ENCODE results near the gene SHMT2.

Gene SHMT2

DNA sequence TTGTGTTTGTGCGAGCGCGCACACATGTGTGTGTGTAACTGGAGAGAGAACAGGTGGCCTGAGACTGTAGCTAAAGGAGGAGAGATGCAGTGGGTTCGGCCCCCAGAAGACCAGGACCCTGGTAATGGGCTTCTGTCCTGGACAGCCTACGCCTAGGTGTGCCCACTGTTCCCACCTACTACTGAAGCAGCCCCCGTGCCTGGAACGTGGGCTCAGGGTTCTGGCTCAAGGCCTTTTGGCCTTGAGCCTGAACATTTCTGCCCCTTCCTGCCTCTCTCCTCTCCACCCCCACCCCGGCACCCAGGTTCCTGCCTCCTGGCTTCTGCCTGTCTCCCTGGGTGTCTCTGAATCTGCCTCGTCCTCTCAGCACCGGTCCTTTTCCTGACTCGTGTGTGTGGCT, 14.4 kb upstream of the SHMT2 start:
- DNase-seq (ENCODE audit: low spot score): no peak

DNA sequence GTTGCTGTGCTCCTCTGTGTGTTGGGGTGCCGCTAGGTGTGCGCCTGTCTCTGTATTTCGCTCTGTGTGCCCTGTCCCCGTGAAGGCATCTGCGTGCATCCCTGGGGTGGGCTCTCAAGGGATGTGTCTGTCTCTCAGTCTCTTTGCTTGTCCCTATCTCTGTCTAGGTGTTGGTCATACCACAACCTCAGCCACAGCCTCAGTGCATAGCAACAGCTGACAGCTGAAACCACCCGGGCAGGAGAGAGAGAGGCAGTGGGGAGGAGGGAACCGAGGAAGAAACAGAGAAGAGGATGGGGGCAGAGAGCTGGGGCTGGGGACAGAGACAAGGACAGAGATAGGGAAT, 13.9 kb upstream of the SHMT2 start:
- DNase-seq (ENCODE audit: low spot score): peak; percentile 38

DNA sequence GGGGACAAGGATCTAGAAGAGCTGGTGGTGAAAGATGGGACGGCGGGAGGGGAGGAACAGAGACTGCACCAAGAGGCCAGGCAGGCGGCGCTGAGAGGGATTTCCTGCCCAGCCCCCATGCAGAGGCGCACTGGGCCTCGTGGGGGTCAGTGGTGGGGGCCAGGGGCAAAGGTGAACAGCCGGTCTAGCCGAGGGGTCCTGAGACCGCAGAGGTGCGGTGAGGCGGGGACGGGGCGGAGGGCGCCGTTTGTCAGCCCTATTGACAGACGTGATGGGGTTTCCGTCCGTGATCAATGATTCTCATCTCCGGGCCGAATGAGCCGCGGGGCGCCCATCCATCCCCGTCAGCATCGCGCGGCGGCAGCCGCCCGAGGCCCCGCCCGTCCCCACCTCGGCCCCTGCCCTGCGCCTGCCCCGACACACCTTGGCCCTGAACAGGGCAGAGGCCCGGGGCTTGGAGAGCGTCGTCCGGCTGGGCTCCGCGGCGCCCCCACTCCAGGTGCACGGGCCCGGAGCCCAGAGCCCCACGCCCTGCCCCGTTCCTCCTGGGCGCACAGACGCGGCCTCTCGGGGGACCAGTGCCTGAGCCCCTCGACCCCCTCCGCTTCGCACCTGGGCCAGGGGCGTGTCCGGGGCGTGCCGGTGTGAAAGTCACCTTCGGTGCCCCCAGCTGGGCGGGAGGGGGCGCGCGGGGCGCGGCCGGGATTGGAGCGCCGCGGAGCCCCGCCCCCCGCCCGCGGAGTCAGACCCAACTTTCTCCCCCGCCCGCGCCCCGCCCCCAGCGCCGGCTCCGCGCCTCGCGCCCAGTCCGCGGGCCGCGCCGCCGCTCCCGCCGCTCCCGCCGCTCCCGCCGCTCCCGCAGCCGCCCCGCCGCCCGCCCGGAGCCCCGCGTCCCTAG, 13.2 kb upstream of the SHMT2 start, which contains the start of gene NXPH4:
Gene NXPH4 (plus strand): TSS at position 781 of the 898 bp plus-strand sequence. CDS start 176 bp downstream, outside the sequence.
- no peak for DNase-seq (ENCODE audit: low spot score)

DNA sequence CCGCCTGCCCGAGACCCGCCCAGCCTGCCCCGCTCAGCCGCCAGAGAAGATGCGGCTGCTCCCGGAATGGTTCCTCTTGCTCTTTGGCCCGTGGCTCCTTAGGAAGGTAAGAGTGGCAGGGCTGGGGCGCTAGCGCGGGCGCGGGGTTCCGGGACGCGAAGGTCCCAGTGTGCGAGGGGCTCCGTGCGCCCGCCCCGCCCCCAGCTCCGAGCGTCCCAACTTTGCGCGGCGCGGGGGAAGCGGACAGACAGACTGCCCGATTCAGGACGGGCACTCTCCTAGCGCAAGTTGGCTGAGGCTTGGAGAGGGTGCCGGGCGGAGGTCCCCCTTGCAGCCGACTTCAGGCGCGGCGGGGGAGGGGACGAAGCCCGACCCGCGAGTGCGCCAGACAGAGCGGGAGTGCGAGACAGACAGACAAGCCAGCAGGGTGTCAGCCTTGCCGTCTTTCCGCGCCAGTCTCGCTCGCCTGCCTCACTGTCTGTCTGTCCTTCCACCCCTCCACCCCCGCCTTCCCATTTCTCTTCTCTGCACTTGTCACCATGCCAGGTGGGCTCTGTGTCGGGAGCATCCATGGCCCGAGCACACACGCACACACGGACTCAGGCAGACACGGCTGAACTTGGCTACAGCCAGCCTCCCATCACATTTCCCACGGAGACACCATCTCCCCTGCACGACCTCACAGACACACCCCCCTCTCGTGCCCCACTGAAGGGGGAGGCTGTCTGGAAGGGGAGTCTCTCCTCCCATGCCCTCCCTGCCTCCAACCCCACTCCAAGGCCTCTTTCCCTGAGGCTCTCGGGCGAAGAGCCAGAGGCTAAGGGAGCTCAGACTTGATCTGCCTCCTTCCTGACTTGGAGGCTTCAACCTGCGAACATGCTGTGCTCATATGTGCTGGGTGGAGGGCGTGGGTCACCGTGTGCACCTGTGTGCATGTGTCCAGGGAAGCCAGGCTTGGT, 12.3 kb upstream of the SHMT2 start:
- no peak for DNase-seq (ENCODE audit: low spot score)

DNA sequence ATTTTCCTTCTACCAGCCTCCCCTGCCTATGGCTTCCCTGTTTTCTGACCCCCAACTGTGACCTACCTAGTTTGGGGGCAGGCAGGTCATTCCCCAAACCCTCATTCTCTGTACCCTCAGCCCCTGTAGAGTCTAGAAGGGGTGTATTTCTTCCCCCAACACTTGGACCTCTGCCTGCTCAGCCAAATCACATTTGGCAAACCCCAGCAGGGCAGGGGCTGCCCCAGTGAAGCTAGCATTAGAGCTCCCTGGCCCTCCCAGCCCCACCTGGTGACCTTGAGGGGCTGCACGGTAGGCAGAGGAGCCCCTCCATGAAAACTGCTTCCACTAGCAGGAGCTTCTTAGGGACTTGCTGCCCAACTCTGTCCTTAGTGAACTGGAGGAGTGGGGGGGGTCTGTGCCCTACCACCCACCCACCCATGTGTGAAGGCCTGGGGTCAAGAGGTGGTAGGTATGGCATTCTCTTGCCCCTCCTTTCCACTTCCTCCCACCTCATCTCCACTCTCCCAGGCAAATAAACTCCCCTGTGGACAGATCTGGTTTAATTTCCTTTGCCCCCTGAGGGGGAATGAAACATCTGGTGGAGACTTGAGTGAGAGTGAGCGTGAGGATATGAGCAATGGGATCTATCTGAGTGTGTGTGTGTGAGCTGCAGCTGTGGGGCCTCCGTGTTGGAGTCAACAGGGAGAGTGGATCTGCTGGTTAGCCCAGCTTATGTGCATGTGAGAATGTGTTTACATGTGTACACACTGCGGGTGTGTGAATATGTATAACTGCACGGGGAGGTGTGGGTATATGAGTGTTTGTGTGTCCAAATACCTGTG, 11.3 kb upstream of the SHMT2 start:
- DNase-seq (ENCODE audit: low spot score): no peak

DNA sequence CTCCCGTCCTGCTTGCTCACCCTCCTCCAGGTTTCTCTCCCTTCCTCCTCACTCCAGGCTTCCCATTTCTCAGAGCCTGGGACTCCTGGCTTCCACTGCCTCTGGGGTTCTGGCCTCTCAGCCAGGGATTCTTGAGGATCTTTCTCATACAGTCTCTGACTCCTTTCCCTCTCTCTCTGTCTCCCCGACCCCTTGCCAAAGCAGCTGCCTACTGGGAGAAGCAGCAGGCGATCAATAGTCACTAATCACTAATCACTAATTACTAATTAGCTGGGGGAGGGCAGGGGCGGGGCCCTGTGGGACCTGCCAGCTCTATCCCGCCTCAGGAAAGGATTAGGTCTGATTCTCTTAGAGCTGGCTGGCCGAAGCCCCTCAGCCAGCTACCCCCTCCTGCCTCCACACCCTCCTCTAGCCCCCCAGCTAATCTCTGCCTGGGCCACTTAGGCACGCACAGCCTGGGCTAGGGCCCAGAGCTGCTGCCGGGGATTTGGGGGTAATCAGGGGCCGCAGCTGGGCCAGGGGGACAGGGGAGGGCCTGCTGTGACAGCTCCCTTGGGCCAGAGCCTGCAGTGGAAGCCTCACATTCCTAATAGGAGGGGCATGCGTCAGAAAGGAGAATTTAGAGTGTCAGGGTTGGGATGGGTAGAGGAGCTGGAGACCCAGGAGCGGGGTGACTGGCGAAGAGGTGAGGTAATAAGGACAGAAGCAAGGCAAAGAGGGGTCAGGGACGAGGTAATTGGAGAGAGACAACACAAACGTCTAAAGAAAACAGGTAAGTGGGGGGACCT, 10.1 kb upstream of the SHMT2 start:
- DNase-seq (ENCODE audit: low spot score): no peak

DNA sequence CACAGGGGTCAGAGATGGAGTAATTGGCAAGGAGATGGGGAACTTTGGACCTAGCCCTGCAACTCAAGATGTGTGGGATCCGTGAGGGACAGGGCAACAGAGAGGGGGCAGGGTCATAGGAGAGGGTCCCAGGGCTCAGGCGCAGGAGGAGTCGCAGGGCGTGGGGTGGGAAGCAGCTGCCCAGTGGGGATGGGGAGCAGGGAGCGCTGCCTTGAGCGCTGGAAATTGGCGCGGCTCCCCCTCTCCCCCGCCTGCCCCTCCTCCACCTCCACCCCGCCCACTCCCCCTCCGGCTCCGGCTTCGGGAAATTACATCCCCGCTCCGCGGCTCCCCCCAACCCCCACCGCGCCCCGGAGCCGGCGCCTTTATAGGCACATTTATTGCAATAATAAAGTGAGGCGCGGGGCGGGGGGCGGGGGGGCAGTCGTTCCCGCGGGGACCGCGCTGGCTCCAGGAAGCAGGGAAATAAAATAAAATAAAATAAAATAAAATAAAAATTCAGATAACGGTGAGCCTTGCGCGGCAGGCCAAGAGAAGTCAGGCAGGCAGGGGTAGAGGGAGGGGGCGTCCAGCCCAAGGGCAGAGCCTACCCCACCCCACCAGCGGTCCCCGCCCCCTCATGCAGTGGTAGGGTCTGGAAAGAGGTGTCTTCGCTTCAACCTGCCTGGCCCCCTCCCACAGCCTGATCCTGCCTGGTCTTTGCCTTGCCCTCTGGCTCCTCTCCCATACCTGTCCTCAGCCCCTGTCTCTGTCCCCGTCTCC, 9.3 kb upstream of the SHMT2 start:
- no peak for DNase-seq (ENCODE audit: low spot score)

DNA sequence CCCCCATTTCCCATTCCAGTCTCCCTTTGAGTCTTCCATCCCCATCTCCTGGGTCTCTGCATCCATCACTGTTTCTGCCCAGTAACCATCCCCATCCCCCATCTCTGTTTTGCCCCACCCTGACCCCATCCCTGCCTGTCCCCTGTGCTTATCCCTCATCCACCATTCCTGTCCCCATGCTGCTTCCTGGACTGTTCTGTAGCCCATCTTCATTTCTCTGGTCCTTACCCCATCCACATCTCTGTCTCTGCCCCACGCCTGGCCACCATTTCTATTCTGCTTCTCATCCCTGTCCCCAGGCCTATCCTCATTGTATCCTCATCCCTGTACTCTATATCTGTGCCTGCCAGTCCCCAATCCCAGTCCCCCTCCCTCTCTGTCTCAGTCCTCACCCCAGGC, 8.7 kb upstream of the SHMT2 start:
- no peak for DNase-seq (ENCODE audit: low spot score)

DNA sequence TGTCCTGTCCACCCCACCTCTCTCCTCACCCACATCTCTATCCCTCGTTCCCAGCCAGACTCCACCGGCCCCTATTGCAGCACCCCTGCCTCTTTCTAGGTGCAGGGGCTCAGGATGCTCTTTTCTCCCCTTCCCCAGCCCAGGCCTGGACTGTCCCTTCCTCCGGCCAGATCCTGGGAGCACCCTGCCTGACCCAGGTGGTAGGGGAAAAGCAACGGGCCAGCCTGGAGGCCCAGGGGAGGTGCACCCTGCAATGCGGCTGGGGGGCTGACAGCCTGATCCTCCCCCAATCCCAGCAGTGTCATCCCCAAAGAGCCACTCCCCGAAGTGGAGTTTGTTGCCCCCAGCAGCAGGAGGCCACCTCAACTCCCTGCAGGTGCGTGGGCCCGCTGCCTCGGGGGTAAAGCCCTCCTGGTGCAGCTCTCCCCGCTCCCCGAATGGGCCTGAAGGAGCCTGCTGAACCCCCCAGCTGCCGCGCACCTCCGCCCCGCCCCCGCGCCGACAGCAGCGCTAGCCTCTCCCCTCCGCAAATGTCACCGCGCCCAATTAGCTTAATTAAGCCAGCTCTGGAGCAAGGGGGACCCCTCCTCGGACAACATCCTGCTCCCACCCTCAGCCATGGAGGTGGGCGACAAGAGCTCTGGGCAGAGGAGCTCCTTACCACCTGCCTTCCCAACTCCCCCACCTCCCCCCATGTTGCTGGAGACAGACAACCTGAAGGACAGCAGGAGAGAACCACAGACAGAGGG, 8.2 kb upstream of the SHMT2 start:
- DNase-seq (ENCODE audit: low spot score): no peak

DNA sequence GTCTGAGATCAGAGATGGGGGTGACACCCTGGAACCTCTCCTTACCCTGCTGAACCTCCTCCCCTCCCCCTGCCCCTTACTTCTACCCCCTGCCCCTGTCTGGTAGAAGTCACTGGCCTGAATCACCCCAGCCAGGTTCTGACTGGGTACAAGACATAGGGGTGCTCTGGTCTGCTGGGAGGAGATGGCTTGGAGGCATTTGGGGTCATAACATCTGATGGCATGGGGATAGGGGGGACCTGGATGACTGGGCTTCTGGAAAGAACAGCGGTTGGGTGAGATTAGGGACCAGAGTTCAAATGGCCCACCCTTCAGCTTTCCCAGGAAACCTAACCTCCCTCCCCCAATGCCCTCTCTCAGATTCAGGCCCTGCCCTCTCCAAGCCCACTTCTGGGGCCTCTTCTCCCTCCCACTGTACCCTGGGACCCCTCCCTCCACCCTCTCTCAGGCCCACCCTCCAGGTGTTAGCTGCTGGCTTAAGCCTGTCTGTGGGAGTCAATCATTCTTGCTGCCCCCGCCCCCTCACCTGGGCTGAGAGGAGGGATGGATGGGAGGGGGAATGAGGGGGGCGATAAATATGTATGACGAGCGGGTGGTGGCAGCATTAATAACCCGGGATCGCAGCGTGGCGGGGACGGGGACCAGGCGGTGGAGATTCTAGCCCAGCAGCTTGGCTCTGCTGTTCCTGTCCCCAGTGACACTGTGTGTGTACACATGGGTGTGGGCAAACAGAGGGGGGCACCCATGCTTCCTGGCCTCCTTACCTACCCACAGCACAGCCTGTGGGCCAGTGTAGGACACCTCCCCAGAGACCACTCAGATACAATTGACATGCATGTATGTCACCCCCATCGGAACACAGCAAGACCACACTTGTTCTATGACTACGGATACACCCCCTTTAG, 7.0 kb upstream of the SHMT2 start:
- no peak for DNase-seq (ENCODE audit: low spot score)

DNA sequence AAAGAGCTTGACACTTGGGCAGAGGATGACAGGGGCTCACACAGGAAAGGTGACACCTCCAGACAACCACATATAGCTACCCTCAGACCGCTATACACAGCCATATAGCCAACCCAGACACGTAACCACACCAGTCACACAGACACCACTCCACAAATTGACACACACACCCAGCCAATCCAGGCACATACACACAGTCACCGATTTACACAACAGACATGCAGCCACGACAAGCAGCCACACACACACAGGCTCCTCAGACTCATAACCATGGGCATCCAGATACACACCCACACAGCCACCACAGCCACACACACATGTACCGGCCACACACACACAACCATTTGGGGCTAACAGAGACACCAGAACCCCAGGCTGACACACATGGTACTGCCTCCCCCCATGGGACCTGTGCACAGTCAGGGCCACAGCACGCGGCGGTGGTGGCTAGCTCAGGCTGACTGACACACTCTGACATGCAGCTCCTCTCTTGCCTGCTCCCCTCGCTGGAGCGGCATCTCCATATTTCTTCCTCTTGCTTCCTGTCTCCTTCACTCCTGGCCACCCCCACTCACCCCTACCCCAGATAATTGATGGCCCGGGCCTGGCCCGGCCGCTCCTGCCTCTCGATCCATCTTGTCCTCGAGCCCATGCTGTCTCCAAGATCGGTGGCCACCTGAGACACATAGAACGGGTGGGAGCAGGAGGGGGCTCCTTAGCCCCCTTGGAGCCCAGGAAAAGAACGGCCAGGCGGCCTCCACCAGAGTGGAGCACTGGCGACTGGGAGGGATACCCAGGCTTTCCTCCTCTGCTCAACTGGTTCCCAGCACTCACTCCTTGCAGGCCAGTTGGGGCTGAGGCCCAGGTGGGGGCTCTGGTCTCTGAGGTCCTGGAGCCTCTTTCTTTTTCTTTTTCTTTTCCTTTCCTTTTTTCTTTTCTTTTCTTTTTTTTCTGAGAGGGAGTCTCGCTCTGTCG, 6.0 kb upstream of the SHMT2 start:
- no peak for DNase-seq (ENCODE audit: low spot score)

DNA sequence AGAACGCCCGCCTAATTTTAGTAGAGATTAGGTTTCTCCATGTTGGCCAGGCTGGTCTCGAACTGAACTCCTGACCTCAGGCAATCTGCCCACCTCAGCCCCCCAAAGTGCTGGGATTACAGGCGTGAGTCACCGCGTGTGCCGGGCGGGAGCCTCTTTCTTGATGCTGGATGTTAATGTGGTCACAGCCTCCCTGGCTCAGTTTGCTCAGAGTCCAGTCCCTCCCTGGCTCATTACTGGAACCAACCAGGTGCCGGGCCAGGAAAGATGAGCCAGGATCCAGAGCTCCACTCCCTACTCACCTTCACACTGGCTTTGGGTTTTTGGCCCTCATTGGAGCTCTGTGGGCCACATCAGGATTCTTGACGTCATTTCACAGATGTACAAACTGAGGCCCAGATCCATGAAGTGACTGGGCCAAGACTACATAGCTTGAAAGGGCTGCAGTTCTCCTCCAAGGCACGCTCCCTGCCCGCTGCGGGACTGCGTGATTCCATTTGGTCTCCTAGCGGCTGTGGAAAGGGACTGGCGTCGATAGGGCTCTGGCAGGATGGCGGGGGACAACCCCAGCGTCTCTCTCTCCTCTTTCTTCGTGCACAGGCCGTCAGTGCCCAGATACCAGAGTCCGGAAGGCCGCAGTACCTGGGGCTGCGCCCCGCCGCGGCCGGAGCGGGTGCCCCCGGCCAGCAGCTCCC, 5.1 kb upstream of the SHMT2 start:
- no peak for DNase-seq (ENCODE audit: low spot score)

DNA sequence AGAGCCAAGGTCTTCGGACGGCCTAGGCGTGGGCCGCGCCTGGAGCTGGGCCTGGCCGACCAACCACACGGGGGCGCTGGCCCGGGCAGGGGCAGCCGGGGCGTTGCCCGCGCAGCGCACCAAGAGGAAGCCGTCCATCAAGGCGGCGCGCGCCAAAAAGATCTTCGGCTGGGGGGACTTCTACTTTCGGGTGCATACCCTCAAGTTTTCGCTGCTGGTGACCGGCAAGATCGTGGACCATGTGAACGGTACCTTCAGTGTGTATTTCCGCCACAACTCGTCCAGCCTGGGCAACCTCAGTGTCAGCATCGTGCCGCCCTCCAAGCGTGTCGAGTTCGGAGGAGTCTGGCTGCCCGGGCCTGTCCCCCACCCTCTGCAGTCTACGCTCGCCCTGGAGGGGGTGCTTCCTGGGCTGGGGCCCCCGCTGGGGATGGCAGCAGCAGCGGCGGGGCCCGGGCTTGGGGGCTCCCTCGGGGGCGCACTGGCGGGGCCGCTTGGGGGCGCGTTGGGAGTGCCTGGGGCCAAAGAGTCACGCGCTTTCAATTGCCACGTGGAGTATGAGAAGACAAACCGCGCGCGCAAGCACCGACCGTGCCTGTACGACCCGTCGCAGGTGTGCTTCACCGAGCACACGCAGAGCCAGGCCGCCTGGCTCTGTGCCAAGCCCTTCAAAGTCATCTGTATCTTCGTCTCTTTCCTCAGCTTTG, 4.4 kb upstream of the SHMT2 start:
- no peak for DNase-seq (ENCODE audit: low spot score)

DNA sequence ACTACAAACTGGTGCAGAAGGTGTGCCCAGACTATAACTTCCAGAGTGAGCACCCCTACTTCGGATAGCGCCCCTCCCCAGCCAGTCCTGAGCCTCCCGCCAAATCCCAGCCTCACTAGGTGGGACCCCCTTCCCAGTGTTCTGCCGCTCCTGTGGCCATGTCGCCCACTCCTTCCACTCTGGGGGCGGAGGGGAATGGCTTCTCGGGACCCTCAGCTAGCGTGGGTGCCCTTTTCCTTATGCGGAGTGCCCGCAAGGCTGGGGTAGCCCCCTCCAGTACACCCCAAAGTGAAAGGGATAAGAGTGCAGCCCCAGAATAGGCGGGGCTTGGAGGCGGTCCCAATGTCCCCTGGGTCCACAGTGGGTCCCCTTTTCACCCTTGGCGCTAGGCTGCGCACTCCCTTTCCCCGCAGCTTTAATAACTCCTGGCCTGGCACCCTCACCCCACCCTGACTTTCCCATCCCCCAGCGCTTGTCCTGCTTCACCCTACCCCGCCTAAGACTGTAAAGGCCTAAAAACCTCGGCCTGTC, 3.8 kb upstream of the SHMT2 start:
- DNase-seq (ENCODE audit: low spot score): no peak

DNA sequence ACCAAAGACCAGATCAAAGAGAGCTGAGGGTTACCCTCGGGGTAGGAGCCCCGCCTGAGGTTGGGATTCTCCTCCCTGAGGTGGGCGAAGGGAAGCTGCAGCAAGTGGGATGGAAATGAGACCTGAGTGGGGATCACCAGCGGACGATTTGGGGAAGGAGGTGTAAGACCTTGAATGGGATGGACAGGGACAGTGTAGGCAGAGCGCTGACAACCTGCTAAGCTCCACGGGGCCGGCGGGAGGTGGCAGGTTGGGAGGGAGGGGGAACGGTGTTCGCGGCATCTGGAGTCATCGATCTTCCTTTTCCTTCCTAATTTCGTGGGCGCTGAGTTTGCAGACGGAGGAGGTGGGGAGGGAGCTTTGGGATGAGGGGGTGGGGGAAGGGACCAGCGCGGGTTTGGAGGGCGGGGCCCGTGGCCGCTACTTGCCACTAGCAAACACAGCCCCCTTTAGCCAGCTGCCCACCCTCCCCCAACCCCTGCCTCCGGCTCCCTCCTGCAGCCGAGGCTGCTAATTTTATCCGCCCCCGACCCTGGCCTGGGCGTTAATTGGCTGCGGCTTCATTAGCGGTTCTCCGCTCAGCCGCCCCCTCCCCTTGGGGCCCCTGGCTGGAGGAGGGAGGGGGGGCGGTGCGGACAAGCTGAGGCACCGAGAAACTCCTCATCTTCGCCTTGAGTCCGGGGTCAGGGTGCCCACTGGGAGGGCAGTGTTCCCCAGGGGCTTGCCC, 2.8 kb upstream of the SHMT2 start:
- no peak for DNase-seq (ENCODE audit: low spot score)
